Measurements from ENCODE around the gene HSD17B12.

DNA sequence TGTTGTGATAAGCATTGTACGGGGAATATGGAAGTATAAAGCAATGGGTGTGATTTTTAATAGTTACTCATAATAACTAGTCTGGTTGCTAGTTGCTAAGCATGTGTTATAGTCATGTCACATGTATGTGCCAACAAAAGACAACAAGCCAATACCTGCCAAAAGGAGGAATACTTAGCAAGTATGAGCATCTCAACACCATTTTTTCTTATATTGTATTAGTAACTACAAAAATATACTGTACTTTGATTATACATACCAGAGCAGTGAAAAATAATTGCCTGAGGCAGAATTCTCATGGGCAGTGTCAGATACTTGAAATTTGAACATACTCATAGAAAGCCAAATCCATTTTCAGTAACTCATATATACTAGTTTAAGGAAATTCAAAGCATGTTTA lies 137.7 kb downstream of the HSD17B12 start:
- TF ChIP-seq, protein P1, sequence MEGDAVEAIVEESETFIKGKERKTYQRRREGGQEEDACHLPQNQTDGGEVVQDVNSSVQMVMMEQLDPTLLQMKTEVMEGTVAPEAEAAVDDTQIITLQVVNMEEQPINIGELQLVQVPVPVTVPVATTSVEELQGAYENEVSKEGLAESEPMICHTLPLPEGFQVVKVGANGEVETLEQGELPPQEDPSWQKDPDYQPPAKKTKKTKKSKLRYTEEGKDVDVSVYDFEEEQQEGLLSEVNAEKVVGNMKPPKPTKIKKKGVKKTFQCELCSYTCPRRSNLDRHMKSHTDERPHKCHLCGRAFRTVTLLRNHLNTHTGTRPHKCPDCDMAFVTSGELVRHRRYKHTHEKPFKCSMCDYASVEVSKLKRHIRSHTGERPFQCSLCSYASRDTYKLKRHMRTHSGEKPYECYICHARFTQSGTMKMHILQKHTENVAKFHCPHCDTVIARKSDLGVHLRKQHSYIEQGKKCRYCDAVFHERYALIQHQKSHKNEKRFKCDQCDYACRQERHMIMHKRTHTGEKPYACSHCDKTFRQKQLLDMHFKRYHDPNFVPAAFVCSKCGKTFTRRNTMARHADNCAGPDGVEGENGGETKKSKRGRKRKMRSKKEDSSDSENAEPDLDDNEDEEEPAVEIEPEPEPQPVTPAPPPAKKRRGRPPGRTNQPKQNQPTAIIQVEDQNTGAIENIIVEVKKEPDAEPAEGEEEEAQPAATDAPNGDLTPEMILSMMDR (conservative IDR thresholded peaks at IDR 0.05; ENCODE audit: low read length): no peak
- no peak for TF ChIP-seq EZH2phosphoT487 (IDR thresholded peaks at IDR 0.05; ENCODE audit: borderline replicate concordance, low read depth, low read length)

All from OCI-LY7 (cell line).